Calu3 (cell line): ENCODE measurements around the gene IQCN. TPM values are rescaled to one million over a fixed set of nuclear protein-coding genes. Genes with fewer than 3 reads are reported as not detected.

Source experiments
- BruUV-seq: library from RNA; stranded (reverse); fragments of 400-500 nt; replicated peaks from 2 replicates; lab custom pipeline; 2021; lab: Mats Ljungman, UMichigan
- CTCF ChIA-PET: fragments of 300-600 bp; sonication (Branson Sonifier 250); formaldehyde crosslinking; loops from one replicate; lab custom pipeline; 2022; ENCODE audit warnings: antibody characterized with exemption; lab: Charles Lee
- DNase-seq: peaks from one replicate; pipeline ENCODE4 v3.0.0; 2022
- H3K27ac Mint-ChIP-seq: one replicate; pipeline ENCODE4 v1.8.0; 2022; ENCODE audit warnings: mixed read lengths; ENCODE audit not compliant: unreplicated experiment
- H3K27me3 Mint-ChIP-seq: one replicate; pipeline ENCODE4 v1.8.0; 2022; ENCODE audit warnings: mixed read lengths; ENCODE audit not compliant: unreplicated experiment
- H3K36me3 Mint-ChIP-seq: one replicate; pipeline ENCODE4 v1.8.0; 2022; ENCODE audit warnings: mild to moderate bottlenecking, moderate library complexity, mixed read lengths; ENCODE audit not compliant: insufficient read depth, unreplicated experiment
- H3K4me1 Mint-ChIP-seq: one replicate; pipeline ENCODE4 v1.8.0; 2022; ENCODE audit warnings: mild to moderate bottlenecking, low read depth, mixed read lengths; ENCODE audit not compliant: unreplicated experiment
- H3K4me3 Mint-ChIP-seq: one replicate; pipeline ENCODE4 v1.8.0; 2022; ENCODE audit warnings: mild to moderate bottlenecking, low read depth, moderate library complexity, mixed read lengths; ENCODE audit not compliant: unreplicated experiment
- H3K9me3 Mint-ChIP-seq: one replicate; pipeline ENCODE4 v1.8.0; 2022; ENCODE audit warnings: low read depth, mixed read lengths; ENCODE audit not compliant: unreplicated experiment
- CTCF ChIP-seq: fragments of 200-600 bp; IDR thresholded peaks from one replicate; pipeline ENCODE4 v1.8.0; 2022; ENCODE audit warnings: antibody characterized with exemption; ENCODE audit not compliant: unreplicated experiment
- intact Hi-C: fragments of 100-400 bp; cut with micrococcal nuclease; formaldehyde crosslinking; loops from one replicate; pipeline ENCODE4 v1.10.0; 2022; ENCODE audit not compliant: unreplicated experiment
- total RNA-seq: library from RNA; stranded (reverse); gene quantifications from 2 replicates; pipeline ENCODE4 v1.2.3, GENCODE V29; 2022

Gene IQCN
- total RNA-seq, 1 experiment from 2014 or later = 1.6 TPM

- Mint-ChIP-seq H3K4me1 (peaks cover 17% of the 10 kb centered on the region), H3K27me3 (no peaks in the 10 kb centered on the region), H3K9me3 (no peaks in the 10 kb centered on the region), H3K4me3 (peak overlapping the region; percentile 74), H3K27ac (peak overlapping the region; percentile 95), H3K36me3 (peaks cover 52% of the 10 kb centered on the region)
- no TSS peak for BruUV-seq
- TF ChIP-seq CTCF = no peak
- intact Hi-C loops = no loop called here
- CTCF ChIA-PET = interaction anchor here (0.7 kb wide), 1 partner anchor 46 kb away, joined by 4 read pairs; no protein-coding TSS in a partner anchor
- DNase-seq = no peak
These were observed 8.5 kb upstream of the IQCN start for GRCh38 chr19:18282788-18283141.

- Mint-ChIP-seq H3K4me3 (peak overlapping the region; percentile 74), H3K27ac (peak overlapping the region; percentile 95), H3K27me3 (no peaks in the 10 kb centered on the region), H3K9me3 (no peaks in the 10 kb centered on the region), H3K36me3 (peaks cover 57% of the 10 kb centered on the region), H3K4me1 (peaks cover 17% of the 10 kb centered on the region)
- CTCF ChIA-PET = interaction anchor here (0.7 to 1.7 kb wide), 5 partner anchors 40 to 128 kb away, joined by 3 to 8 read pairs (median 4); partner anchors contain the start of genes LSM4 and MPV17L2
- BruUV-seq = TSS peak; percentile 92
- intact Hi-C loops = no loop called here
- TF ChIP-seq CTCF = no peak
- DNase-seq = peak; percentile 27
These were observed 8.0 kb upstream of the IQCN start for GRCh38 chr19:18282021-18282787.

GRCh38 chr19:18281082-18282020, 7.1 kb upstream of the IQCN start, which contains the start of gene JUND:
JUND (minus strand) TSS chr19:18281622; CDS start chr19:18281484, 138 bp downstream.
- peaks cover 60% of the 10 kb centered on the region for H3K36me3 Mint-ChIP-seq
- H3K9me3 Mint-ChIP-seq = no peaks in the 10 kb centered on the region
- H3K4me1 Mint-ChIP-seq = peaks cover 17% of the 10 kb centered on the region
- CTCF ChIA-PET = interaction anchor here (0.6 to 1.7 kb wide), 5 partner anchors 13 to 129 kb away, joined by 3 to 8 read pairs (median 3); partner anchors contain the start of genes LSM4 and MPV17L2
- TF ChIP-seq CTCF = no peak
- BruUV-seq = no TSS peak
- no peaks in the 10 kb centered on the region for H3K27me3 Mint-ChIP-seq
- peak within 1 kb of the TSS; percentile 95 for H3K27ac Mint-ChIP-seq
- intact Hi-C loops = no loop called here
- peak; percentile 95 for DNase-seq
- peak within 1 kb of the TSS; percentile 74 for H3K4me3 Mint-ChIP-seq
